GM12878 (cell line): ENCODE data around the gene STRC. TPM values are rescaled to one million over a fixed set of nuclear protein-coding genes. Genes with fewer than 3 reads are reported as not detected.
A peak's percentile ranks its signal among the peaks of the same experiment; 100 is the strongest.
"Not testable (repeated sequence)": the region's sequence is repeated elsewhere in the genome, so short reads cannot be mapped to it uniquely, and the experiment has no call there.

Experiments used
- ATAC-seq: fragments of 200-7000 bp; cut with Tn5 transposase; 3 replicates; pipeline ENCODE4 v1.9.1; 2020; ENCODE audit warnings: mild to moderate bottlenecking, moderate library complexity
- BruUV-seq: library from RNA; stranded (reverse); fragments of 400-500 nt; replicated peaks from 2 replicates; lab custom pipeline; 2021; lab: Mats Ljungman, UMichigan
- CTCF ChIA-PET: fragments of 300-600 bp; sonication (Branson Sonifier 250); formaldehyde crosslinking; extraction: SDS; loops from one replicate; lab custom pipeline; 2021; ENCODE audit warnings: inconsistent platforms; lab: Yijun Ruan, JAX
- POLR2A ChIA-PET: fragments of 350-600 bp; formaldehyde crosslinking; extraction: SDS; loops from one replicate; lab custom pipeline; 2021; ENCODE audit warnings: inconsistent platforms; lab: Charles Lee
- RAD21 ChIA-PET: fragments of 300-600 bp; sonication (Branson Sonifier 250); formaldehyde crosslinking; loops from one replicate; lab custom pipeline; 2023; ENCODE audit warnings: antibody characterized with exemption; ENCODE audit not compliant: unreplicated experiment; lab: Charles Lee
- SMC1A ChIA-PET: fragments of 300-600 bp; sonication (Branson Sonifier 250); formaldehyde crosslinking; loops from one replicate; lab custom pipeline; 2023; ENCODE audit not compliant: unreplicated experiment, uncharacterized antibody; lab: Charles Lee
- DNase-seq: peaks from one replicate; pipeline ENCODE4 v3.0.0-alpha.2; 2011; ENCODE audit warnings: low read depth, low spot score
- FAIRE-seq: peaks from 3 replicates; lab custom pipeline; 2011; peaks lifted over from hg19 to GRCh38; lab: Jason Lieb, UNC
- H2AFZ ChIP-seq: 2 replicates; pipeline ENCODE4 v1.6.0; 2011; ENCODE audit warnings: low read depth, low read length, control low read depth; ENCODE audit not compliant: control insufficient read depth
- H3K27ac ChIP-seq: 2 replicates; pipeline ENCODE4 v1.5.1; 2011; ENCODE audit warnings: control low read depth; ENCODE audit not compliant: control insufficient read depth, insufficient read depth
- H3K27me3 ChIP-seq, 2 experiments: replicated peaks in 1 of 2; 2 replicates each; pipeline versions ENCODE4 v1.6.0 to v1.6.1; 2011; ENCODE audit warnings: low read length in 1 of 2; ENCODE audit not compliant: control insufficient read depth in 2 of 2, insufficient read depth in 2 of 2
- H3K36me3 ChIP-seq, 2 experiments: 2 replicates each; pipeline ENCODE4 v1.5.1; 2011; ENCODE audit warnings: low read length in 1 of 2; ENCODE audit not compliant: control insufficient read depth in 2 of 2, insufficient read depth in 2 of 2
- H3K4me1 ChIP-seq: 2 replicates; pipeline ENCODE4 v1.6.1; 2011; ENCODE audit warnings: mild to moderate bottlenecking, low read length, moderate library complexity, mixed read lengths; ENCODE audit not compliant: control insufficient read depth, insufficient read depth
- H3K4me2 ChIP-seq: 2 replicates; pipeline ENCODE4 v1.6.0; 2011; ENCODE audit warnings: control low read depth; ENCODE audit not compliant: control insufficient read depth, insufficient read depth
- H3K4me3 ChIP-seq: fragments of 200-600 bp; sonication (generic); 2 replicates; pipeline ENCODE4 v1.5.1; 2016
- H3K79me2 ChIP-seq: 2 replicates; pipeline ENCODE4 v1.6.0; 2011; ENCODE audit warnings: low read length; ENCODE audit not compliant: control insufficient read depth, insufficient read depth
- H3K9ac ChIP-seq: 2 replicates; pipeline ENCODE4 v1.8.0; 2011; ENCODE audit warnings: low read length, control low read depth, mixed read lengths; ENCODE audit not compliant: control insufficient read depth, insufficient read depth
- H3K9me3 ChIP-seq: replicated peaks from 3 replicates; pipeline ENCODE4 v1.5.1; 2011; ENCODE audit warnings: mild to moderate bottlenecking, low read length; ENCODE audit not compliant: control insufficient read depth, insufficient read depth
- H4K20me1 ChIP-seq: 2 replicates; pipeline ENCODE4 v1.6.0; 2011; ENCODE audit not compliant: control insufficient read depth, insufficient read depth
- ASH2L ChIP-seq: fragments of 300-600, 200-600 bp; sonication (generic); IDR thresholded peaks from 2 replicates; pipeline ENCODE4 v1.6.1; 2017; ENCODE audit warnings: low read depth, mild to moderate bottlenecking, borderline replicate concordance
- ATF7 ChIP-seq: fragments of 450-650 bp; IDR thresholded peaks from 2 replicates; pipeline ENCODE4 v1.6.1; 2016; ENCODE audit warnings: low read depth, mild to moderate bottlenecking
- CREM ChIP-seq: IDR thresholded peaks from 2 replicates; pipeline ENCODE4 v1.6.1; 2014; ENCODE audit warnings: antibody characterized with exemption, low read depth
- IKZF2 ChIP-seq, 2 experiments: fragments of 450-650 bp; IDR thresholded peaks; 2 replicates each; pipeline ENCODE4 v1.6.1; 2017; ENCODE audit warnings: mild to moderate bottlenecking in 2 of 2, moderate library complexity in 2 of 2
- MEF2A ChIP-seq: IDR thresholded peaks from 2 replicates; pipeline ENCODE4 v1.6.1; 2011; ENCODE audit warnings: low read depth, mild to moderate bottlenecking, low read length, moderate library complexity; ENCODE audit not compliant: insufficient read depth
- NFIC ChIP-seq: IDR thresholded peaks from 2 replicates; pipeline ENCODE4 v1.6.1; 2012; ENCODE audit warnings: low read depth, mild to moderate bottlenecking, inconsistent platforms, low read length, moderate library complexity
- NFYB ChIP-seq: IDR thresholded peaks from 2 replicates; pipeline ENCODE4 v1.6.1; 2011; ENCODE audit warnings: low read depth, mild to moderate bottlenecking, low read length, improper control_type of control experiment, moderate library complexity; ENCODE audit not compliant: insufficient read depth
- PAX5 ChIP-seq: IDR thresholded peaks from 2 replicates; pipeline ENCODE4 v1.6.1; 2011; ENCODE audit warnings: low read depth, low read length, borderline replicate concordance
- RUNX3 ChIP-seq: IDR thresholded peaks from 2 replicates; pipeline ENCODE4 v1.6.1; 2012; ENCODE audit warnings: low read length, inconsistent platforms
- ZBED1 ChIP-seq: IDR thresholded peaks from 2 replicates; pipeline ENCODE4 v1.6.1; 2016; ENCODE audit warnings: borderline replicate concordance
- WGBS: methylation state at CpG from one replicate; pipeline ENCODE4 v1.1.6; 2016; ENCODE audit warnings: low lambda C conversion rate; ENCODE audit not compliant: insufficient replicate concordance, insufficient coverage; ENCODE audit errors: missing lambda C conversion rate; 5-methylcytosine and 5-hydroxymethylcytosine counted together
- in situ Hi-C: fragments of 300-500 bp; cut with MboI; formaldehyde crosslinking; loops from 9 replicates; pipeline ENCODE4 v1.14.3; 2018; ENCODE audit warnings: mixed read lengths
- intact Hi-C: fragments of 100-400 bp; cut with micrococcal nuclease; formaldehyde crosslinking; loops from one replicate; pipeline ENCODE4 v1.14.2; 2022; ENCODE audit not compliant: unreplicated experiment
- polyA plus RNA-seq, 11 experiments: library from polyadenylated mRNA; depleted of rRNA in 4 of 11; unstranded in 6 of 11; stranded (reverse) in 5 of 11; fragments of >200 nt; fragmentation: Nextera tagmentation in 4 of 11; fragmentation: Illumina TruSeq in 1 of 11; extraction: Ambion mirVana in 4 of 11; extraction: Trizol in 1 of 11; gene quantifications; 1 replicate in 1 of 11; 2 replicates in 10 of 11; pipeline versions ENCODE4 v1.2.1 to v1.2.3, GENCODE V29; 2011 to 2016; ENCODE audit warnings: inconsistent platforms in 2 of 11, missing spikeins in 2 of 11, low read depth in 1 of 11
- total RNA-seq, 4 experiments: library from RNA; depleted of rRNA in 3 of 4; stranded (reverse); fragments of >200 nt in 3 of 4; fragmentation: Illumina TruSeq in 1 of 4; extraction: Trizol in 1 of 4; gene quantifications; 2 replicates each; pipeline versions ENCODE4 v1.2.1 to v1.2.3, GENCODE V29; 2013 to 2021

STRC gene
- total and polyA plus RNA-seq, 10 of the 15 experiments (the other 5 are each of a cell fraction or from before 2014, with no cell fraction given) = 0.04 to 0.45 (median 0.21) TPM; not detected in 1

DNA sequence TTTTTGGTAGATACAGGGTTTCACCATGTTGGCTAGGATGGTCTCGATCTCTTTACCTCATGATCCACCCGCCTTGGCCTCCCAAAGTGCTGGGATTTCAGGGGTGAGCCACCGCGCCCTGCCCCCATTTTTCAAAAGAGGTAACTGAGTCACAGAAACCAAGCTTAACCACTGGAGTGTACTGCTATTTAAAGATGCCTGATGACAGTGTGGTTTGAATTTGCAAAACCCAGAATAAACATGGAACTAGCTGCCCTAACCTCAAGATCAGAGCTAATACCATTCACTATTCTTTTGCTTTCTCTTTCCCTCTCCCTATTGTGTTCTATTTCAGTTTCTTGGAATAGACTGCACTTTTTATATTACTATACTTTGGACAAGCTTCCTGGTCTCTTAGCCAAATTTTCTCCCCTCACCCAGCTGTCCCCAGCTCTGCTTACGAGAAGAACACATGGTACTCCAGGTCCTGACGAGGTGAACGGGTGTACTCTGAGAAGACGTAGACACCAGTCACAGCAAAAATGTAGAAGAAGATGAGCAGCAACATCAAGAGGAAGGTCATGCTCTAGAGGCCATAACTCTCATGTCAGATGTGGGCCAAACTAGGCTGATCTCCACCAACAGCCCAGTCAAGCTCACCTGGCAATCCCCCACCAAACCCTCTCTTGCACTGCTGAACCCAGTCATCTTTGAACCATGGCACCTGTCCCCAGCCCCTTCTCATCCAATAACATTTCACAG, 20.0 kb upstream of the STRC start:
- FAIRE-seq = not testable (repeated sequence)

DNA sequence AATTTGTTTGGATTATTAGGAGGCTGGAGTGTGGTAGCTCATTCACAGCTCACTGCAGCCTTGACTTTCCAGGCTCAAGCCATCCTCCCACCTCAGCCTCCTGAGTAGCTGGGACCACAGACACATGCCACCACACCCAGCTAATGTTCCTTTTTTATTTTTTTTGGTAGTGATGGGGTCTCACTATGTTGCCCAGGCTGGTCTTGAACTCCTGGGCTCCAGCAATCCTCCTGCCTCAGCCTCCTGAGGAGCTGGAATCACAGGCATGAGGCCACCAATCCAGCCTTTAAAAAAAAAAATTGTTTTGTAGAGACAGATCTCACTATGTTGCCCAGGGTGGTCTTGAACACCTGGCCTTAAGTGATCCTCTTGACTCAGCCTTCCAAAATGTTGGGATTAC, 8.3 kb upstream of the STRC start:
- CTCF ChIA-PET, H3K27ac ChIP-seq, in situ Hi-C loops, H3K4me1 ChIP-seq, H3K4me2 ChIP-seq, RAD21 ChIA-PET, intact Hi-C loops, H2AFZ ChIP-seq, SMC1A ChIA-PET, H3K9ac ChIP-seq, H3K79me2 ChIP-seq, H3K9me3 ChIP-seq, H3K4me3 ChIP-seq, DNase-seq, H3K36me3 ChIP-seq, FAIRE-seq, BruUV-seq, ATAC-seq, H3K27me3 ChIP-seq, H4K20me1 ChIP-seq, POLR2A ChIA-PET: not testable (repeated sequence)

More for the DNA sequence above, 20.0 kb upstream of the STRC start:
- H3K79me2 ChIP-seq, in situ Hi-C loops, H3K4me1 ChIP-seq, H3K9me3 ChIP-seq, RAD21 ChIA-PET, H3K27me3 ChIP-seq, POLR2A ChIA-PET, SMC1A ChIA-PET, H4K20me1 ChIP-seq, BruUV-seq, intact Hi-C loops, H3K36me3 ChIP-seq: not testable (repeated sequence)
- peak; percentile 80; the same call in 1 of the 2 replicates for TF ChIP-seq MEF2A
- TF ChIP-seq ZBED1 = peak; percentile 49; the same call in 1 of the 2 replicates
- peak; percentile 7; the same call in 1 of the 2 replicates for TF ChIP-seq CREM
- 0 out of 2 replicates have a peak, but pooled peaks have one; percentile 70 for TF ChIP-seq ASH2L
- TF ChIP-seq NFYB = peak; percentile 52; the same call in 1 of the 2 replicates
- 0 out of 2 replicates have a peak, but pooled peaks have one; percentile 5 for TF ChIP-seq PAX5
- TF ChIP-seq ATF7 = 0 out of 2 replicates have a peak, but pooled peaks have one; percentile 27
- peak; percentile 85 for TF ChIP-seq RUNX3
- peak in 1 of 2 experiments; percentile 18; a peak in 2 of 4 replicates for TF ChIP-seq IKZF2 (IDR thresholded peaks at IDR 0.05)
- TF ChIP-seq NFIC = peak; percentile 62; the same call in 1 of the 2 replicates
- CTCF ChIA-PET = interaction anchor here (0.6 kb wide), 1 partner anchor 1875 kb away, joined by 3 read pairs; no protein-coding TSS in a partner anchor
- peak overlapping the region; percentile 74 for H3K4me2 ChIP-seq
- 41% methylated on average over 8 of the region's 8 CpGs for WGBS
- H3K4me3 ChIP-seq = peak overlapping the region; percentile 40; the same call in 1 of the 2 replicates
- ATAC-seq (peak; percentile 92), DNase-seq (peak; percentile 42)
- H2AFZ ChIP-seq = peak overlapping the region; percentile 85
- H3K9ac ChIP-seq = 0 out of 2 replicates have a peak overlapping the region, but pooled peaks have one; percentile 18
- H3K27ac ChIP-seq = peak overlapping the region; percentile 71
